ENCODE measurements around the gene ZNF93. TPM values are rescaled to one million over a fixed set of nuclear protein-coding genes. Genes with fewer than 3 reads are reported as not detected.
A peak's percentile ranks its signal among the peaks of the same experiment; 100 is the strongest.

Gene ZNF93
- total RNA-seq, 1 donor from 2014 or later = 15.8 TPM

DNA sequence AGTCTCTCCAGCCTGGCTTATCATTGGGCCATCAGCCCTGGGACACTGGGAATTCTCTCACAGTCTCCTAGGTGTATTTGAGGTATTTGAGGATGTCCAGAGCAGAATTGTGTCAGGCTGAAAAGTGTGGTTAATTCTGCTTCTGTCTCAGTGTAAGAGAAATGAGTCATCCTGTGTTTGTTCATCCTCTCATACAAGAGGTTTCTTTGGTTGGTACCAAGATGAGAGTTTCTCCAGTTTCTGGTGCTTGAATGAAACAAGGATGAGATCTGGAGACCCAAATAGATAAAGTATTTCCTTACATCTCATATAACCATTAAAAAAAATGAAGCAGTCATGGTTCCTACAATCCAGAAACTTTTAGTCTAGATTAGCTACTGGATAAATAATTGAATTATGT is 27.4 kb upstream of the ZNF93 start:
- Histone ChIP-seq H3K4me2 (ENCODE audit: low read length) (no peak overlapping the region), H3K4me3 (ENCODE audit: insufficient read depth, low read depth, low read length) (no peak overlapping the region), H2AFZ (ENCODE audit: low read depth, low read length) (no peak overlapping the region), H3K36me3 (ENCODE audit: insufficient read depth, low read length) (no peaks in the 10 kb centered on the region), H3K79me2 (ENCODE audit: insufficient read depth, low read length) (peaks cover 73% of the 10 kb centered on the region), H3K9me3 (ENCODE audit: insufficient read depth, low read depth, low read length) (peaks cover 3% of the 10 kb centered on the region), H3K9ac (ENCODE audit: low read length) (no peak overlapping the region), H3K4me1 (ENCODE audit: insufficient read depth, low read length) (no peaks in the 10 kb centered on the region), H3K27ac (ENCODE audit: low read depth, low read length) (no peak overlapping the region), H4K20me1 (ENCODE audit: insufficient read depth, low read length) (no peaks in the 10 kb centered on the region), H3K27me3 (ENCODE audit: insufficient read depth, low read length) (no peaks in the 10 kb centered on the region)
- DNase-seq (ENCODE audit: low read depth) (peak; percentile 16), FAIRE-seq (no peak)
- H3K27me3 Mint-ChIP-seq (ENCODE audit: low read depth, unreplicated experiment) = no peaks in the 10 kb centered on the region
- TF ChIP-seq CTCF (IDR thresholded peaks at IDR 0.05; ENCODE audit: insufficient read depth, low read depth, low read length) (no peak), EZH2 (IDR thresholded peaks at IDR 0.05; ENCODE audit: insufficient read depth, low read length) (no peak)
- no peak overlapping the region for H3K4me3 Mint-ChIP-seq (ENCODE audit: unreplicated experiment)
- H3K4me1 Mint-ChIP-seq (ENCODE audit: low read depth, unreplicated experiment) = no peaks in the 10 kb centered on the region
- no peak overlapping the region for H3K27ac Mint-ChIP-seq (ENCODE audit: unreplicated experiment)
- H3K36me3 Mint-ChIP-seq (ENCODE audit: low read depth, unreplicated experiment) = peaks cover 46% of the 10 kb centered on the region
- H3K9me3 Mint-ChIP-seq (ENCODE audit: unreplicated experiment) = peaks cover 21% of the 10 kb centered on the region

- no peaks in the 10 kb centered on the region for H4K20me1 ChIP-seq (ENCODE audit: insufficient read depth, low read length)
- H3K9me3 ChIP-seq (ENCODE audit: insufficient read depth, low read depth, low read length) = peaks cover 10% of the 10 kb centered on the region
- H3K4me3 ChIP-seq (ENCODE audit: insufficient read depth, low read depth, low read length) = no peak overlapping the region
- FAIRE-seq (no peak), DNase-seq (ENCODE audit: low read depth) (no peak)
- no peak overlapping the region for H3K27ac Mint-ChIP-seq (ENCODE audit: unreplicated experiment)
- H2AFZ ChIP-seq (ENCODE audit: low read depth, low read length) = no peak overlapping the region
- no peaks in the 10 kb centered on the region for H3K4me1 Mint-ChIP-seq (ENCODE audit: low read depth, unreplicated experiment)
- H3K27ac ChIP-seq (ENCODE audit: low read depth, low read length) = no peak overlapping the region
- no peaks in the 10 kb centered on the region for H3K27me3 Mint-ChIP-seq (ENCODE audit: low read depth, unreplicated experiment)
- no peak overlapping the region for H3K4me3 Mint-ChIP-seq (ENCODE audit: unreplicated experiment)
- peaks cover 66% of the 10 kb centered on the region for H3K36me3 Mint-ChIP-seq (ENCODE audit: low read depth, unreplicated experiment)
- H3K36me3 ChIP-seq (ENCODE audit: insufficient read depth, low read length) = no peaks in the 10 kb centered on the region
- H3K79me2 ChIP-seq (ENCODE audit: insufficient read depth, low read length) = peaks cover 38% of the 10 kb centered on the region
- H3K4me2 ChIP-seq (ENCODE audit: low read length) = no peak overlapping the region
- no peaks in the 10 kb centered on the region for H3K4me1 ChIP-seq (ENCODE audit: insufficient read depth, low read length)
- no peak overlapping the region for H3K9ac ChIP-seq (ENCODE audit: low read length)
- no peaks in the 10 kb centered on the region for H3K27me3 ChIP-seq (ENCODE audit: insufficient read depth, low read length)
- H3K9me3 Mint-ChIP-seq (ENCODE audit: unreplicated experiment) = peaks cover 33% of the 10 kb centered on the region
- no peak for TF ChIP-seq EZH2 (IDR thresholded peaks at IDR 0.05; ENCODE audit: insufficient read depth, low read length)
- TF ChIP-seq CTCF (IDR thresholded peaks at IDR 0.05; ENCODE audit: insufficient read depth, low read depth, low read length) = no peak
Measured at GRCh38 chr19:19877724-19878123, 23.0 kb upstream of the ZNF93 start.

- no peak for FAIRE-seq
- no peak overlapping the region for H3K9ac ChIP-seq (ENCODE audit: low read length)
Measured at GRCh38 chr19:19884583-19884982, 16.2 kb upstream of the ZNF93 start.

More at GRCh38 chr19:19884583-19884982, 16.2 kb upstream of the ZNF93 start:
- Mint-ChIP-seq H3K9me3 (ENCODE audit: unreplicated experiment) (peaks cover 52% of the 10 kb centered on the region), H3K4me1 (ENCODE audit: low read depth, unreplicated experiment) (no peaks in the 10 kb centered on the region), H3K27ac (ENCODE audit: unreplicated experiment) (no peak overlapping the region), H3K4me3 (ENCODE audit: unreplicated experiment) (no peak overlapping the region), H3K36me3 (ENCODE audit: low read depth, unreplicated experiment) (peaks cover 67% of the 10 kb centered on the region), H3K27me3 (ENCODE audit: low read depth, unreplicated experiment) (no peaks in the 10 kb centered on the region)
- Histone ChIP-seq H4K20me1 (ENCODE audit: insufficient read depth, low read length) (no peaks in the 10 kb centered on the region), H3K79me2 (ENCODE audit: insufficient read depth, low read length) (no peaks in the 10 kb centered on the region), H2AFZ (ENCODE audit: low read depth, low read length) (no peak overlapping the region), H3K27ac (ENCODE audit: low read depth, low read length) (no peak overlapping the region), H3K9me3 (ENCODE audit: insufficient read depth, low read depth, low read length) (peaks cover 14% of the 10 kb centered on the region), H3K27me3 (ENCODE audit: insufficient read depth, low read length) (no peaks in the 10 kb centered on the region), H3K4me1 (ENCODE audit: insufficient read depth, low read length) (no peaks in the 10 kb centered on the region), H3K36me3 (ENCODE audit: insufficient read depth, low read length) (peaks cover 3% of the 10 kb centered on the region), H3K4me2 (ENCODE audit: low read length) (no peak overlapping the region), H3K4me3 (ENCODE audit: insufficient read depth, low read depth, low read length) (no peak overlapping the region)
- DNase-seq (ENCODE audit: low read depth) = no peak
- TF ChIP-seq EZH2 (IDR thresholded peaks at IDR 0.05; ENCODE audit: insufficient read depth, low read length) = no peak
- no peak for TF ChIP-seq CTCF (IDR thresholded peaks at IDR 0.05; ENCODE audit: insufficient read depth, low read depth, low read length)

Data from astrocyte (in vitro differentiated cells and primary cell).